Measurements from ENCODE around the gene OR10H3.

Gene OR10H3

DNA sequence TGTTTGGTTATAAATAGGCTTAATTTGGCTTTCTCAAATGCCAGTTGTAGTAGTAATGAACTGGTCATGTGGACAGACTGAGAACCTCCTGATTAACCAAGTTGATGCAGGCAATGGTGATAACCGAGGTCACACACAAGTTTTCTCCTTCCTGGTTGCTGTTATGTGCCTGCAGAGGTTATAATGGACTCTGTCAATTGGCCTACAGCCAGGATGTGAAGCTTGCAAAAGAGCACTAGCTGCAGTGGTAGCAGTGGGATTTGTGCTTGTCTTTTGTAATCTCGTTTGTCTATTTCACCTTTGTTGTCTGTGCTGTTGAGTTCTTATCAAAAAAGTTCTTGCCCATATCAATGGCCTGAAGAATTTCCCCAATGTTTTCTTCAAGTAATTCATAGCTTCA lies 20.6 kb downstream of the OR10H3 start:
- TF ChIP-seq, protein P1, sequence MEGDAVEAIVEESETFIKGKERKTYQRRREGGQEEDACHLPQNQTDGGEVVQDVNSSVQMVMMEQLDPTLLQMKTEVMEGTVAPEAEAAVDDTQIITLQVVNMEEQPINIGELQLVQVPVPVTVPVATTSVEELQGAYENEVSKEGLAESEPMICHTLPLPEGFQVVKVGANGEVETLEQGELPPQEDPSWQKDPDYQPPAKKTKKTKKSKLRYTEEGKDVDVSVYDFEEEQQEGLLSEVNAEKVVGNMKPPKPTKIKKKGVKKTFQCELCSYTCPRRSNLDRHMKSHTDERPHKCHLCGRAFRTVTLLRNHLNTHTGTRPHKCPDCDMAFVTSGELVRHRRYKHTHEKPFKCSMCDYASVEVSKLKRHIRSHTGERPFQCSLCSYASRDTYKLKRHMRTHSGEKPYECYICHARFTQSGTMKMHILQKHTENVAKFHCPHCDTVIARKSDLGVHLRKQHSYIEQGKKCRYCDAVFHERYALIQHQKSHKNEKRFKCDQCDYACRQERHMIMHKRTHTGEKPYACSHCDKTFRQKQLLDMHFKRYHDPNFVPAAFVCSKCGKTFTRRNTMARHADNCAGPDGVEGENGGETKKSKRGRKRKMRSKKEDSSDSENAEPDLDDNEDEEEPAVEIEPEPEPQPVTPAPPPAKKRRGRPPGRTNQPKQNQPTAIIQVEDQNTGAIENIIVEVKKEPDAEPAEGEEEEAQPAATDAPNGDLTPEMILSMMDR (IDR thresholded peaks at IDR 0.05): no peak

DNA sequence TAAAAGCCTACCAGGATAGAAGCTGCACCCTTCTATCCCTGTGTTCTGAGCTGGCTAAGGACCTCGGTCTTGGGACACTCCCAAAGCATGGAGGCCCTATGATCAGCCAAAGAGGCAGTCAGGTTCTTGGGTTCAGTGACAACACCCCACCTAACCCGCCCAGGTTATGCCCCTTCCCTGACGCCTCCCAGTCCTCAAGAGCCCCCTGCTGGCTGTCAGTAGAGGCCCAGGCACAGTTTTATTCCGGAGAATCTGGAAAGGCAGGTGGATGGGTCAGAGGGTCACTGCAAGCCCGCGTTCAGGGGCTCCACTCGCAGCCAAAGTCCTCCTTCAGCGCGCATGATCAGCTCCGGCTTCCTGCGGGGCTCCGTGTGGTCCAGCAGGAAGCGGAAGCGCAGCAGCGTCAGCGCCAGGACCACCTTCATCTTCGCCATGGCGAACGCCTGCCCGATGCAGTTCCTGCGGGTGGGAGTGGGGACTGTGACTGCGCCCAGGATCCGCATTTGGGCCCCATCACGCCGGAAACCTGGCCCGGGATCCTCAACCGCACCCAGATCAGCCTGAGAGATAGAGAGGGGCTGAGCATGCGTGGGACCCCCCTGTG lies 22.3 kb downstream of the OR10H3 start:
- TF ChIP-seq, protein P1 (IDR thresholded peaks at IDR 0.05): peak; percentile 36; the same call in 1 of the 2 replicates

DNA sequence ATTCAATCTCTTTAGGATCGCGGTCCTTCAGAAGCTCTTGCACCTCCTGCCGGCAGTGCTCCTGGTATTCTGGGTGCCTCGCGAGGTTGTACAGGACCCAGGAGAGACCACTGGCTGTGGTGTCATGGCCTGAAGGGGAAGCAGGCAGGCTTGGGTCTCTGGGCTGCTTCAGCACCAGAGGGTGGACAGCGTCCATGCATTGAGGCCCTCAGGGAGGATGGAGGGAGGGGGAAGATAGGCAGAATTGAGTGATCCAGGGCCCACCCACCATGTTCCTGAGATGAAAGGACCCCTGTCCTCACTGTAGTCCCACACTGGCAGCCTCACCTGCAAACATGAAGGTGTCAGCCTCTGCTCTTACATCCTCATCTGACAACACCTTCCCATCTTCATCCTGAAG lies 31.8 kb downstream of the OR10H3 start:
- TF ChIP-seq, protein P1 (IDR thresholded peaks at IDR 0.05): no peak

DNA sequence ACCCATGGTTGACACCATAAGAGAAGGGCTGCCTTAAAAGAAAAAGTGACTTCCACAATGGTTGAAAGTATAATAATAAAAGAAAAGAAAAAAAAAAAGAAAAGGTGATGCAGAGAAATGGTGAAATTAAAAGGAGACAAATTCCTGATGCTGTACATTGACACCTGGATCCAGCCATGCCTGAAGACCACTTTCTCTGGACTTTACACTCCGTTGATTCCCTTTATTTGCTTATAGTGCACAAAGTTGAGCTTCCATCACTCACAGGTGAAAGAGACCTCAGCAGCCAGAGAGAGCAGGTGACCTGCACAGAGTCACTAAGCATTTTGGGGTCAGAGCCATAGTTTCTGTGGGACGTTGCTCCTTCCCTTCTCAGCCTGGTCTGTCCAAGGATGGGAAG lies 37.5 kb downstream of the OR10H3 start:
- TF ChIP-seq, protein P1 (IDR thresholded peaks at IDR 0.05): no peak

DNA sequence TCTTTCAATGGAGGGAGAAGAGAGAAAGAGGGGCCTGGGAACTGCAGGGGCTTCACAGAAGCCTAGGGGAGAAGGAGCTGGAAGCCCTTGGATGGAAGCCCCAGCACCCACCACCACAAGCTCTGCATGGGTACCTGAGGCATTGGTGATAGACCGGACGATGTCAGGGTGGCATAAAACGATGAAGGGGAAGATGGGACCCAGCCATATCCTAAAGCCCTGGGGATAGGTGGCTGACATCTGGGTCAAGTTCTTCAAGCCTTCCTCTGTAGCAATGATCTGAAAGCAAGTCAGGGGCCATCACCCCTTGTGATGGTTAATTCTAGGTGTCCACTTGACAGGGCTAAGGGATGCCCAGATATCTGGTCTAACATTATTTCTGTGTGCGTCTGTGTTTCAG lies 38.5 kb downstream of the OR10H3 start:
- TF ChIP-seq, protein P1 (IDR thresholded peaks at IDR 0.05): no peak

DNA sequence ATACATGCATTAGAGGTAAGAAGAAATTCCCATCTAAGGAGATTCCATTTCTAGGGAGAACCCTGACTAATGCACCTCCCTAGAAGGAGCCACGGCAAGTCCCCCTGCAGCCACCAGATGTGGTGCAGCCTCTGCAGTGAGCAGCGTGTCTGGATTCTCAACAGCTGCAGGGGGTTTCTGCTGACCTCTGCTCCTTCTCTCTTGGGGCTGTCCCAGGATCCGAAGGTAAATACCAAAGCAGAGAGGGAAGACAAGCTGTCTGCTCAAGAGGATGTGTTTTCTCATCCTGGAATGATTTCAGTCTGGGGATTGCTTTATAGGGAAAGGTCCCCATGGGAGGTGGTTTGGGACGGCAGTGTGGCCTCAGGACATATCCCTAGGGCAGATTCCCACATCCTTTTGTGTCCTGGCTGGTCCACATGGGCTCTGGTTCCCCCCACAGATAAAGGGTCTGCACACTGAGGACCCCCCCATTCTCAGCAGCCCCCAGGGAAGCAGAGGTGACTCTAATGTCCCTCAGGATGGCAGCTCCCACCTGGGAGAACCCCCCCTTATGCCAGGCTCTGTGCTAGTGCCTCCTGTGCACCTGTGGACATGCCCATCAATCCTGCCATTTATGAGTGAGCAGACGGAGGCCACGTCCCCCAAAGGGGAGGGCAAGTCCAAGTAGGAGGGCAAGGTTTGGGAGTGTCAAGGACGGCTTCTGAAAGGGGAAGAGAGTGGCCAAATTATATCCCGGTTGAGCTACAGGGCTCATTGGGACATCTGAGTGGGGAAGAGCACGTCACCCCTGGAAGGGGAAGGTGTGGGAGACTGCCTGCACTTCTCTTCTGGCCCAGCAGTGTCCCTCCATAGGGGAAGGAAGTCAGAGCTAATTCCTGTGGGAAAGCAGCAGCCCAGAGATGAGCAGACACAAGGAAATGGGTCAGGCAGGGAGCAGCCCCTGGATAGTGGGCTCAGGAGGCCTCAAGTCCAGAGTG lies 39.5 kb downstream of the OR10H3 start:
- TF ChIP-seq, protein P1 (IDR thresholded peaks at IDR 0.05): no peak

DNA sequence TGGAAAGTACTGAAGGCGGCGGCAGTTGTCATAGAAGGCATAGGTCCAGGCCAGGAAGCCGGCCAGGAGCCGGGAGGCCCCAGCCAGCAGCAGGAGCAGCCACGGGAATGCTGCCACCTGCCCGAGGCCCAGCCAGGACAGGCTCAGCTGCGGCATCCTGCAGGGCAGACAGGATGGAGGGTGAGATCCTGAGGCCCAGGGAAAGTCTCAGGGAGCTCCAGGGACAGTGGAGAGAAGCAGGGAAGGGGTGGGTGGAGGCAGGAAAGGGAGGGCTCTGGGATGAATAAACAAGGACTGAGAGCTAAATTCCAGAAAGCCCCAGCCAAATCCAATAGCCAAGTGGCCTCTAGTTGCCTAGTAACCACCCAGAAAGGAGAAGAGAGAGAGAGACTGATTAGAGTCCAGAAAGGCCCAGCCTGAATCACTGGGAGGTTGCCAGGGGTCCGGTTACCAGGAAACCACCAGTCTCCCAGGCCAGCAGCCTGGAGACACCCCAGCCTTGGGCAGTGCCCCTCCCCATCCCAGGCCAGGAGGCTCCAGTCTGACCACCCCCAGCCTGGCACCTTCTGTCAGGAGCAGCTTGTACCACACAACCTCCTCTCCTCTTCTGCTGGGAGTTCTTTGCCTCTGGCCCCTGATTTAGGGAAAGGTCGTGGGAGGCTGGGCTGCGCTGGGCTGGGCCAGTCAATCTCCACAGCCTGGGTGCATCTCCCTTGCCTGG lies 42.1 kb downstream of the OR10H3 start:
- TF ChIP-seq, protein P1 (IDR thresholded peaks at IDR 0.05): no peak
